Measurements from ENCODE around the gene CALU.

GRCh38 chr7:128801003-128801402, 61.8 kb downstream of the CALU start:
- TF ChIP-seq CTCF (optimal IDR thresholded peaks at IDR 0.05 in 1 of 3, IDR thresholded peaks at IDR 0.05 in 1 of 3, conservative IDR thresholded peaks at IDR 0.05 in 1 of 3; ENCODE audit: extremely low read depth in 1 of 3, insufficient read depth in 2 of 3, low read length in 3 of 3) (no peak), EZH2 (IDR thresholded peaks at IDR 0.05; ENCODE audit: low read length) (no peak)

Data from keratinocyte (primary cell).